K562 (cell line): ENCODE measurements around the gene GTPBP2. TPM values are rescaled to one million over a fixed set of nuclear protein-coding genes. Genes with fewer than 3 reads are reported as not detected.

Source experiments
- ASH1L ChIP-seq: fragments of 450-650 bp; IDR thresholded peaks from 2 replicates; pipeline ENCODE4 v1.6.1; 2018; ENCODE audit warnings: borderline replicate concordance, mild to moderate bottlenecking, low read depth; ENCODE audit not compliant: partially characterized antibody
- CBFB ChIP-seq: sonication (generic); formaldehyde crosslinking; IDR thresholded peaks from 2 replicates; pipeline ENCODE4 v1.4.0; 2020; ENCODE audit warnings: mild to moderate bottlenecking, missing genetic modification reagents
- FIP1L1 ChIP-seq: fragments of 200-400 bp; formaldehyde crosslinking; IDR thresholded peaks from 2 replicates; pipeline ENCODE4 v1.6.1; 2018; ENCODE audit warnings: mild to moderate bottlenecking, low read depth, low read length; ENCODE audit not compliant: poor library complexity, severe bottlenecking
- GMEB1 ChIP-seq: fragments of 250-450 bp; sonication (Bioruptor Pico); IDR thresholded peaks from 2 replicates; pipeline ENCODE4 v1.4.0; 2020; ENCODE audit warnings: mild to moderate bottlenecking
- MAFF ChIP-seq: IDR thresholded peaks from 2 replicates; pipeline ENCODE4 v1.6.1; 2012; ENCODE audit warnings: low read length, improper control_type of control experiment
- POLR2AphosphoS2 ChIP-seq: IDR thresholded peaks from 2 replicates; pipeline ENCODE4 v1.6.1; 2012; ENCODE audit warnings: low read length, improper control_type of control experiment
- RNF219 ChIP-seq: fragments of 250-450 bp; sonication (Bioruptor Pico); IDR thresholded peaks from 2 replicates; pipeline ENCODE4 v1.5.0; 2022; ENCODE audit warnings: mild to moderate bottlenecking
- U2AF1 ChIP-seq: fragments of 200-400 bp; formaldehyde crosslinking; optimal IDR thresholded peaks from 2 replicates; pipeline ENCODE3; 2017; ENCODE audit warnings: mild to moderate bottlenecking, low read depth, low read length, moderate library complexity
- ZBTB2 ChIP-seq: fragments of 450-650 bp; IDR thresholded peaks from 2 replicates; pipeline ENCODE4 v1.6.1; 2016; ENCODE audit warnings: antibody characterized with exemption
- ZFP36 ChIP-seq: fragments of 150-350 bp; IDR thresholded peaks from 2 replicates; pipeline ENCODE4 v1.6.1; 2018; ENCODE audit warnings: low read length, low read depth; ENCODE audit not compliant: partially characterized antibody
- ZMIZ1 ChIP-seq, 2 experiments: fragments of 150-350 bp in 1 of 2; IDR thresholded peaks; 2 replicates each; pipeline ENCODE4 v1.6.1; 2012 to 2016; ENCODE audit warnings: low read depth in 2 of 2, low read length in 2 of 2, mild to moderate bottlenecking in 1 of 2, moderate library complexity in 1 of 2
- ZNF274 ChIP-seq: IDR thresholded peaks from 2 replicates; pipeline ENCODE4 v1.6.1; 2011; ENCODE audit warnings: low read depth, mild to moderate bottlenecking, low read length, moderate library complexity, borderline replicate concordance
- ZNF395 ChIP-seq: fragments of 200-800 bp; sonication (Bioruptor generic); IDR thresholded peaks from 2 replicates; pipeline ENCODE4 v1.6.1; 2017; ENCODE audit warnings: missing genetic modification characterization, missing compliant biosample characterization
- polyA plus RNA-seq, 8 experiments: library from polyadenylated mRNA; depleted of rRNA in 4 of 8; stranded (reverse) in 5 of 8; unstranded in 3 of 8; fragments of >200 nt; fragmentation: Nextera tagmentation in 2 of 8; fragmentation: Illumina TruSeq in 1 of 8; extraction: Ambion mirVana in 2 of 8; extraction: Trizol in 1 of 8; gene quantifications; 2 replicates each; pipeline versions ENCODE4 v1.2.1 to v1.2.3, GENCODE V29; 2011 to 2014; ENCODE audit warnings: inconsistent platforms in 1 of 8, missing spikeins in 1 of 8
- total RNA-seq, 7 experiments: library from RNA; depleted of rRNA in 6 of 7; stranded (reverse); fragments of >200 nt in 6 of 7; fragmentation: Illumina TruSeq in 2 of 7; extraction: Trizol in 2 of 7; gene quantifications; 2 replicates each; pipeline versions ENCODE4 v1.2.1 to v1.2.3, GENCODE V29; 2011 to 2021; ENCODE audit warnings: low replicate concordance in 1 of 7

GTPBP2 gene
- total and polyA plus RNA-seq, 9 of the 15 experiments (the other 6 are each of a cell fraction or from before 2014, with no cell fraction given) = 48.4 to 196 (median 111) TPM

GRCh38 chr6:43575772-43576551, 53.1 kb downstream of the GTPBP2 start, which contains the start of the genes POLH and XPO5 (continued):
- TF ChIP-seq ZMIZ1 (IDR thresholded peaks at IDR 0.05; ENCODE audit: low read depth in 2 of 2, low read length in 2 of 2) (no peak), CBFB (CRISPR knock-in tag) (no peak), U2AF1 (peak; percentile 82), FIP1L1 (peak; percentile 77), ASH1L (no peak), GMEB1 (peak; percentile 73), POLR2AphosphoS2 (peak; percentile 87; the same call in 1 of the 2 replicates), ZNF274 (no peak), ZBTB2 (peak; percentile 93), MAFF (no peak), ZNF395 (CRISPR knock-in tag) (peak; percentile 87), RNF219 (CRISPR knock-in tag) (no peak), ZFP36 (no peak)
